MCF 10A (cell line): ENCODE data around the gene MARCKS. TPM values are rescaled to one million over a fixed set of nuclear protein-coding genes. Genes with fewer than 3 reads are reported as not detected.
"Not testable (repeated sequence)": the region's sequence is repeated elsewhere in the genome, so short reads cannot be mapped to it uniquely, and the experiment has no call there.

Source experiments
- BruUV-seq: library from RNA; stranded (reverse); fragments of 400-500 nt; replicated peaks from 2 replicates; lab custom pipeline; 2021; lab: Mats Ljungman, UMichigan
- CTCF ChIA-PET: fragments of 300-600 bp; sonication (Branson Sonifier 250); formaldehyde crosslinking; extraction: SDS; loops from one replicate; lab custom pipeline; 2021; ENCODE audit warnings: antibody characterized with exemption, inconsistent platforms; lab: Yijun Ruan, JAX
- POLR2A ChIA-PET: fragments of 300-600, 350-650 bp; sonication (Branson Sonifier 250); formaldehyde crosslinking; extraction: SDS; loops from one replicate; lab custom pipeline; 2020; ENCODE audit warnings: antibody characterized with exemption, inconsistent platforms; lab: Yijun Ruan, JAX
- DNase-seq: peaks from one replicate; pipeline ENCODE4 v3.0.0-alpha.2; 2018; ENCODE audit not compliant: unreplicated experiment
- H3K27ac Mint-ChIP-seq: one replicate; pipeline ENCODE4 v1.8.0; 2022; ENCODE audit warnings: mild to moderate bottlenecking, low read depth, mixed read lengths; ENCODE audit not compliant: unreplicated experiment
- H3K27me3 Mint-ChIP-seq: one replicate; pipeline ENCODE4 v1.8.0; 2022; ENCODE audit warnings: mixed read lengths; ENCODE audit not compliant: insufficient read depth, unreplicated experiment
- H3K36me3 Mint-ChIP-seq: one replicate; pipeline ENCODE4 v1.8.0; 2022; ENCODE audit warnings: mild to moderate bottlenecking, moderate library complexity, mixed read lengths; ENCODE audit not compliant: insufficient read depth, unreplicated experiment
- H3K4me1 Mint-ChIP-seq: one replicate; pipeline ENCODE4 v1.8.0; 2022; ENCODE audit warnings: mixed read lengths; ENCODE audit not compliant: insufficient read depth, unreplicated experiment
- H3K4me3 Mint-ChIP-seq: one replicate; pipeline ENCODE4 v1.8.0; 2022; ENCODE audit warnings: mild to moderate bottlenecking, moderate library complexity, mixed read lengths; ENCODE audit not compliant: unreplicated experiment
- H3K9me3 Mint-ChIP-seq: one replicate; pipeline ENCODE4 v1.8.0; 2022; ENCODE audit warnings: mixed read lengths; ENCODE audit not compliant: unreplicated experiment
- CTCF ChIP-seq: fragments of 200-600 bp; IDR thresholded peaks from one replicate; pipeline ENCODE4 v1.8.0; 2022; ENCODE audit warnings: antibody characterized with exemption, mild to moderate bottlenecking; ENCODE audit not compliant: unreplicated experiment
- intact Hi-C: fragments of 100-400 bp; cut with micrococcal nuclease; formaldehyde crosslinking; loops from 2 replicates; pipeline ENCODE4 v1.14.1; 2022
- total RNA-seq: library from RNA; stranded (reverse); gene quantifications from 2 replicates; pipeline ENCODE4 v1.2.3, GENCODE V29; 2022

MARCKS gene
- total RNA-seq, 1 experiment from 2014 or later = 39.3 TPM

- peak; percentile 53 for TF ChIP-seq CTCF
- H3K4me1 Mint-ChIP-seq = no peaks in the 10 kb centered on the region
- no peaks in the 10 kb centered on the region for H3K27me3 Mint-ChIP-seq
- H3K4me3 Mint-ChIP-seq = no peak overlapping the region
- peak; percentile 61 for DNase-seq
- CTCF ChIA-PET = interaction anchor here (0.6 to 4.1 kb wide), 36 partner anchors 9 to 1570 kb away, joined by 3 to 40 read pairs (median 3); no protein-coding TSS in a partner anchor
- intact Hi-C loops = loop anchor here (1.0 kb wide), 2 partner anchors 1129 to 1729 kb away; no protein-coding TSS in a partner anchor
- H3K9me3 Mint-ChIP-seq = no peaks in the 10 kb centered on the region
- H3K27ac Mint-ChIP-seq = no peak overlapping the region
- POLR2A ChIA-PET = interaction anchor here (0.9 kb wide), 1 partner anchor 30 kb away, joined by 4 read pairs; no protein-coding TSS in a partner anchor
- BruUV-seq = no TSS peak
- no peaks in the 10 kb centered on the region for H3K36me3 Mint-ChIP-seq
Measured at GRCh38 chr6:113909224-113909856, 52.2 kb downstream of the MARCKS start.

GRCh38 chr6:113910285-113910684 lies 53.1 kb downstream of the MARCKS start:
- DNase-seq, BruUV-seq, H3K4me1 Mint-ChIP-seq, H3K27me3 Mint-ChIP-seq, H3K27ac Mint-ChIP-seq, intact Hi-C loops, H3K4me3 Mint-ChIP-seq, H3K9me3 Mint-ChIP-seq, H3K36me3 Mint-ChIP-seq, POLR2A ChIA-PET: not testable (repeated sequence)
- CTCF ChIA-PET = interaction anchor here (0.6 to 4.1 kb wide), 21 partner anchors 11 to 1867 kb away, joined by 3 to 40 read pairs (median 3); no protein-coding TSS in a partner anchor

Other genes starting within 250 kb of the MARCKS start
- gene HDAC2, start 113.8 kb downstream of the MARCKS start, total RNA-seq = 105 and 118 TPM in 2 replicates